ENCODE measurements around the gene NR1H3.
"Not testable (repeated sequence)": the region's sequence is repeated elsewhere in the genome, so short reads cannot be mapped to it uniquely, and the experiment has no call there.

Gene NR1H3

GRCh38 chr11:47257517-47258316, at the start of gene NR1H3:
TSS of gene NR1H3 (plus strand) at chr11:47257996. CDS start at chr11:47259217, 1,221 bp downstream.
- H3K27ac ChIP-seq (ENCODE audit: low read depth, low read length) = peak within 1 kb of the TSS; percentile 97
- peak within 1 kb of the TSS; percentile 76 to 91 (median 79) for H3K4me3 ChIP-seq (ENCODE audit: low read depth in 1 of 5, low read length in 5 of 5)
- H3K9me3 ChIP-seq (ENCODE audit: control insufficient read depth in 5 of 5, low read length in 5 of 5) = no peaks in the 10 kb centered on the region
- H3K36me3 ChIP-seq (ENCODE audit: control insufficient read depth in 5 of 5, insufficient read depth in 5 of 5, low read length in 5 of 5) = peaks cover 0 to 16% (median 12%) of the 10 kb centered on the region in 5 donors
- H3K4me1 ChIP-seq (ENCODE audit: control insufficient read depth in 5 of 5, insufficient read depth in 5 of 5, low read length in 5 of 5) = peaks cover 27 to 89% (median 86%) of the 10 kb centered on the region in 5 donors
- H3K27me3 ChIP-seq (ENCODE audit: control insufficient read depth in 5 of 5, insufficient read depth in 4 of 5, low read length in 5 of 5) = no peaks in the 10 kb centered on the region
- peak within 1 kb of the TSS; percentile 74 to 84 (median 82) for H3K9ac ChIP-seq (ENCODE audit: low read length in 5 of 5)

DNA sequence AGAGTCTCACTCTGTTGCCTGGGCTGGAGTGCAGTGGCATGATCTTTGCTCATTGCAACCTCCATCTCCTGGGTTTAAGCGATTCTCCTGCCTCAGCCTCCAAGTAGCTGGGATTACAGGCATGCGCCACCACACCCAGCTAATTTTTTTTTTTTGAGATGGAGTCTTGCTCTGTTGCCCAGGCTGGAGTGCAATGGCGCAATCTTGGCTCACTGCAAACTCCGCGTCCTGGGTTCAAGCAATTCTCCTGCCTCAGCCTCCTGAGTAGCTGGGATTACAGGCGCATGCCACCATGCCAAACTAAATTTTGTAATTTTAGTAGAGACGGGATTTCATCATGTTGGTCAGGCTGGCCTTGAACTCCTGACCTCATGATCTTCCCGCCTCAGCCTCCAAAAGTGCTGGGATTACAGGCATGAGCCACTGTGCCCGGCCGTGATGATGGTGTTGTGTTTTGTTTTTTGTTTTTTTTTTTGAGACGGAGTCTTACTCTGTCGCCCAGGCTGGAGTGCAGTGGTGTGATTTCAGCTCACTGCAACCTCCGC, 49.7 kb upstream of the NR1H3 start:
- not testable (repeated sequence) for H3K9ac ChIP-seq (ENCODE audit: low read length in 5 of 5); H3K27me3 ChIP-seq (ENCODE audit: control insufficient read depth in 5 of 5, insufficient read depth in 4 of 5, low read length in 5 of 5); H3K4me3 ChIP-seq (ENCODE audit: low read depth in 1 of 5, low read length in 5 of 5); H3K36me3 ChIP-seq (ENCODE audit: control insufficient read depth in 5 of 5, insufficient read depth in 5 of 5, low read length in 5 of 5); H3K27ac ChIP-seq (ENCODE audit: low read depth, low read length); H3K9me3 ChIP-seq (ENCODE audit: control insufficient read depth in 5 of 5, low read length in 5 of 5); H3K4me1 ChIP-seq (ENCODE audit: control insufficient read depth in 5 of 5, insufficient read depth in 5 of 5, low read length in 5 of 5)

- H3K36me3 ChIP-seq (ENCODE audit: control insufficient read depth in 5 of 5, insufficient read depth in 5 of 5, low read length in 5 of 5) = no peaks in the 10 kb centered on the region
- H3K4me1 ChIP-seq (ENCODE audit: control insufficient read depth in 5 of 5, insufficient read depth in 5 of 5, low read length in 5 of 5) = peaks cover 0 to 9% (median 0%) of the 10 kb centered on the region in 5 donors
- no peak overlapping the region for H3K27ac ChIP-seq (ENCODE audit: low read depth, low read length)
- H3K27me3 ChIP-seq (ENCODE audit: control insufficient read depth in 5 of 5, insufficient read depth in 4 of 5, low read length in 5 of 5) = no peaks in the 10 kb centered on the region
- H3K4me3 ChIP-seq (ENCODE audit: low read depth in 1 of 5, low read length in 5 of 5) = no peak overlapping the region
- peaks cover 0 to 3% (median 0%) of the 10 kb centered on the region in 5 donors for H3K9me3 ChIP-seq (ENCODE audit: control insufficient read depth in 5 of 5, low read length in 5 of 5)
- no peak overlapping the region for H3K9ac ChIP-seq (ENCODE audit: low read length in 5 of 5)
These were observed 49.2 kb upstream of the NR1H3 start for GRCh38 chr11:47208628-47209027.

GRCh38 chr11:47212938-47213337, 44.9 kb upstream of the NR1H3 start:
- no peaks in the 10 kb centered on the region for H3K27me3 ChIP-seq (ENCODE audit: control insufficient read depth in 5 of 5, insufficient read depth in 4 of 5, low read length in 5 of 5)
- H3K4me3 ChIP-seq (ENCODE audit: low read depth in 1 of 5, low read length in 5 of 5) = no peak overlapping the region
- no peak overlapping the region for H3K27ac ChIP-seq (ENCODE audit: low read depth, low read length)
- H3K9me3 ChIP-seq (ENCODE audit: control insufficient read depth in 5 of 5, low read length in 5 of 5) = peaks cover 0 to 3% (median 0%) of the 10 kb centered on the region in 5 donors
- H3K36me3 ChIP-seq (ENCODE audit: control insufficient read depth in 5 of 5, insufficient read depth in 5 of 5, low read length in 5 of 5) = peaks cover 0 to 2% (median under 1%) of the 10 kb centered on the region in 5 donors
- peaks cover 7 to 25% (median 22%) of the 10 kb centered on the region in 5 donors for H3K4me1 ChIP-seq (ENCODE audit: control insufficient read depth in 5 of 5, insufficient read depth in 5 of 5, low read length in 5 of 5)
- H3K9ac ChIP-seq (ENCODE audit: low read length in 5 of 5) = no peak overlapping the region

GRCh38 chr11:47213950-47214565, 43.7 kb upstream of the NR1H3 start:
- peak overlapping the region in 4 of 5 donors; percentile 71 to 85 (median 82) for H3K9ac ChIP-seq (ENCODE audit: low read length in 5 of 5)
- H3K4me3 ChIP-seq (ENCODE audit: low read depth in 1 of 5, low read length in 5 of 5) = peak overlapping the region; percentile 62 to 89 (median 85)
- peaks cover 0 to 3% (median 0%) of the 10 kb centered on the region in 5 donors for H3K9me3 ChIP-seq (ENCODE audit: control insufficient read depth in 5 of 5, low read length in 5 of 5)
- H3K27ac ChIP-seq (ENCODE audit: low read depth, low read length) = peak overlapping the region; percentile 90
- no peaks in the 10 kb centered on the region for H3K27me3 ChIP-seq (ENCODE audit: control insufficient read depth in 5 of 5, insufficient read depth in 4 of 5, low read length in 5 of 5)
- peaks cover 0 to 8% (median 5%) of the 10 kb centered on the region in 5 donors for H3K36me3 ChIP-seq (ENCODE audit: control insufficient read depth in 5 of 5, insufficient read depth in 5 of 5, low read length in 5 of 5)
- H3K4me1 ChIP-seq (ENCODE audit: control insufficient read depth in 5 of 5, insufficient read depth in 5 of 5, low read length in 5 of 5) = peaks cover 7 to 25% (median 22%) of the 10 kb centered on the region in 5 donors

GRCh38 chr11:47215366-47215910, 42.4 kb upstream of the NR1H3 start:
- Histone ChIP-seq H3K4me3 (ENCODE audit: low read depth in 1 of 5, low read length in 5 of 5) (peak overlapping the region; percentile 62 to 89 (median 83)), H3K36me3 (ENCODE audit: control insufficient read depth in 5 of 5, insufficient read depth in 5 of 5, low read length in 5 of 5) (peaks cover 0 to 17% (median 11%) of the 10 kb centered on the region in 5 donors), H3K4me1 (ENCODE audit: control insufficient read depth in 5 of 5, insufficient read depth in 5 of 5, low read length in 5 of 5) (peaks cover 7 to 28% (median 22%) of the 10 kb centered on the region in 5 donors), H3K9ac (ENCODE audit: low read length in 5 of 5) (peak overlapping the region; percentile 63 to 88 (median 84)), H3K9me3 (ENCODE audit: control insufficient read depth in 5 of 5, low read length in 5 of 5) (no peaks in the 10 kb centered on the region), H3K27me3 (ENCODE audit: control insufficient read depth in 5 of 5, insufficient read depth in 4 of 5, low read length in 5 of 5) (no peaks in the 10 kb centered on the region), H3K27ac (ENCODE audit: low read depth, low read length) (peak overlapping the region; percentile 90)

DNA sequence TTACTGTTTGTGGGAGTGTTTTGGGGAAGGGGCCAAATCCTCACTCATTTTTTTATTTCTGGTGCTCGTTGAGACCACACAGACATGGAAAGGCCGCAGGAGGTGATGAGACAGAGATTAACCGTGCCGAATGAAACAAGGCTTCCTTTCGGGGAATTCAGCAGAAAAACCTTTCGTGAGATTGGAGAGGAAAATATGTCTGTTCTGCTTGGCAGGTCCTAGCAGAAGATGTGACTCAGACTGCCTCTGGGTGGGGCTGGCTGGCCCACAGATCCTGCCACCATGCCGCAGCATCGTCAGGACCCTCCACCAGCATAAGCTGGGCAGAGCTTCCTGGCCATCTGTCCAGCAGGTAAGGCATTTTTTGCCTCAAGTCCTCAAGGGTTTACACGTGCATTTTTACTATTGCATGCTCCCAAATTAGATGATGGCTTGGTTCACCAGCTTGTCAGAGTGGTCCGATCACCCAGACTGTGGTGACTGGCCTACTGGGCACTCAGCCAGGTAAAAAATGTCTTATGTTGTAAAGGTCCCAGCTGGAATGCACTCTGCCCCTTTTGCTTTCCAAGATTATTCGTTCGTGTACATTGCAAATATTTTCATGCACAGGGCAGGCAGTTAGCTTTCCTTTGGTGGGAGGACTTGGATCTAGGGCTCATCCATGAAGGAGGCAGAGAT, 41.5 kb upstream of the NR1H3 start:
- Histone ChIP-seq H3K4me3 (ENCODE audit: low read depth in 1 of 5, low read length in 5 of 5) (peak overlapping the region; percentile 62 to 89 (median 83)), H3K9ac (ENCODE audit: low read length in 5 of 5) (peak overlapping the region in 4 of 5 donors; percentile 83 to 88 (median 84)), H3K9me3 (ENCODE audit: control insufficient read depth in 5 of 5, low read length in 5 of 5) (no peaks in the 10 kb centered on the region), H3K36me3 (ENCODE audit: control insufficient read depth in 5 of 5, insufficient read depth in 5 of 5, low read length in 5 of 5) (peaks cover 0 to 21% (median 13%) of the 10 kb centered on the region in 5 donors), H3K27me3 (ENCODE audit: control insufficient read depth in 5 of 5, insufficient read depth in 4 of 5, low read length in 5 of 5) (no peaks in the 10 kb centered on the region), H3K4me1 (ENCODE audit: control insufficient read depth in 5 of 5, insufficient read depth in 5 of 5, low read length in 5 of 5) (peaks cover 7 to 32% (median 22%) of the 10 kb centered on the region in 5 donors), H3K27ac (ENCODE audit: low read depth, low read length) (peak overlapping the region; percentile 90)

- Histone ChIP-seq H3K4me1 (ENCODE audit: control insufficient read depth in 5 of 5, insufficient read depth in 5 of 5, low read length in 5 of 5) (peaks cover 7 to 26% (median 16%) of the 10 kb centered on the region in 5 donors), H3K36me3 (ENCODE audit: control insufficient read depth in 5 of 5, insufficient read depth in 5 of 5, low read length in 5 of 5) (peaks cover 6 to 29% (median 16%) of the 10 kb centered on the region in 5 donors), H3K9me3 (ENCODE audit: control insufficient read depth in 5 of 5, low read length in 5 of 5) (no peaks in the 10 kb centered on the region), H3K27ac (ENCODE audit: low read depth, low read length) (no peak overlapping the region), H3K27me3 (ENCODE audit: control insufficient read depth in 5 of 5, insufficient read depth in 4 of 5, low read length in 5 of 5) (no peaks in the 10 kb centered on the region), H3K4me3 (ENCODE audit: low read depth in 1 of 5, low read length in 5 of 5) (no peak overlapping the region), H3K9ac (ENCODE audit: low read length in 5 of 5) (no peak overlapping the region)
These were observed 37.4 kb upstream of the NR1H3 start for GRCh38 chr11:47220401-47220821.

DNA sequence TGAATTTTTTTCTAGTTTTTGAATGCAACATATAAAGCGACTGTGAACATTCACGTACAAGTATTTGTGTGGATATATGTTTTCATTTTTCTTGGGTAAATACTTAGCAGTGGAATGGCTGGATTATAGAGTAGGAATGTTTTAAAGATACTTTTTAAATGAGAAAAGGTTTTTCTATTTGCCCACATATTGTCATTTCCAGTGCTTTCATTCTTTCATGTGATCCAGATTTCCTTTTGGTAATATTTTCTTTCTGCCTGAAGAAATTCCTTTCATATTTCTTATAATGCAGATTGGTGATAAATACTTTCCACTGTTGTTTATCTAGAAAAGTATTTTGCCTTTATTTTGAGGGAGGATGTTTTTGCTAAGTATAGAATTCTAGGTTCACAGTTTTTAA, 35.1 kb upstream of the NR1H3 start:
- Histone ChIP-seq H3K4me1 (ENCODE audit: control insufficient read depth in 5 of 5, insufficient read depth in 5 of 5, low read length in 5 of 5) (peaks cover 0 to 6% (median 0%) of the 10 kb centered on the region in 5 donors), H3K9ac (ENCODE audit: low read length in 5 of 5) (no peak overlapping the region), H3K4me3 (ENCODE audit: low read depth in 1 of 5, low read length in 5 of 5) (no peak overlapping the region), H3K36me3 (ENCODE audit: control insufficient read depth in 5 of 5, insufficient read depth in 5 of 5, low read length in 5 of 5) (peaks cover 7 to 31% (median 16%) of the 10 kb centered on the region in 5 donors), H3K27ac (ENCODE audit: low read depth, low read length) (no peak overlapping the region), H3K9me3 (ENCODE audit: control insufficient read depth in 5 of 5, low read length in 5 of 5) (no peaks in the 10 kb centered on the region), H3K27me3 (ENCODE audit: control insufficient read depth in 5 of 5, insufficient read depth in 4 of 5, low read length in 5 of 5) (no peaks in the 10 kb centered on the region)
